Stimulated activated CD8-positive, alpha-beta memory T cell treated with anti-CD3 and anti-CD28 coated beads, Interleukin-7, amount 100 ng/mL, for 48 hours (primary cell): Measurements from ENCODE around the gene GZMH.
"Not testable (repeated sequence)": the region's sequence is repeated elsewhere in the genome, so short reads cannot be mapped to it uniquely, and the experiment has no call there.

Source experiments
- DNase-seq, 2 donors: peaks; one replicate each; pipeline ENCODE4 v3.0.0-alpha.2; 2020; ENCODE audit warnings: low read depth in 1 of 2; ENCODE audit errors: extremely low read depth in 1 of 2

The GZMH gene

GRCh38 chr14:24597403-24597802 is 12.1 kb downstream of the GZMH start:
- DNase-seq = no peak

GRCh38 chr14:24595073-24595808 is 14.2 kb downstream of the GZMH start:
- DNase-seq = no peak

GRCh38 chr14:24591004-24591403 is 18.5 kb downstream of the GZMH start:
- DNase-seq = not testable (repeated sequence)

GRCh38 chr14:24584402-24584801 is 25.1 kb downstream of the GZMH start:
- not testable (repeated sequence) for DNase-seq

- no peak for DNase-seq
Observed at GRCh38 chr14:24578558-24578957, 30.9 kb downstream of the GZMH start.

- no peak for DNase-seq
Observed at GRCh38 chr14:24576771-24577170, 32.7 kb downstream of the GZMH start.

- DNase-seq = no peak
Observed at GRCh38 chr14:24576182-24576581, 33.3 kb downstream of the GZMH start, which contains the start of gene CTSG. Gene CTSG, minus strand, starts transcription at chr14:24576250. Its CDS starts 27 bp downstream, at chr14:24576223.

- DNase-seq = no peak
Observed at GRCh38 chr14:24574206-24574774, 35.2 kb downstream of the GZMH start.

GRCh38 chr14:24566318-24566717 is 43.2 kb downstream of the GZMH start:
- no peak for DNase-seq

GRCh38 chr14:24565766-24566165 is 43.7 kb downstream of the GZMH start:
- no peak for DNase-seq

GRCh38 chr14:24563505-24563904 is 46.0 kb downstream of the GZMH start:
- no peak for DNase-seq

GRCh38 chr14:24556756-24557155 is 52.7 kb downstream of the GZMH start:
- DNase-seq = no peak
